Naive thymus-derived CD4-positive, alpha-beta T cell (primary cell): ENCODE measurements around the gene QRICH2. TPM values are rescaled to one million over a fixed set of nuclear protein-coding genes. Genes with fewer than 3 reads are reported as not detected.
"Not testable (repeated sequence)": the region's sequence is repeated elsewhere in the genome, so short reads cannot be mapped to it uniquely, and the experiment has no call there.

Experiments used
- ATAC-seq: fragments of 150-1000 bp; cut with Tn5 transposase; 2 replicates; pipeline ENCODE4 v1.10.0; 2021; ENCODE audit warnings: mild to moderate bottlenecking, moderate library complexity
- CTCF ChIA-PET: fragments of 350-600 bp; sonication (Branson Sonifier 250); formaldehyde crosslinking; loops from one replicate; lab custom pipeline; 2021; ENCODE audit warnings: antibody characterized with exemption; lab: Charles Lee
- POLR2A ChIA-PET: fragments of 350-600 bp; sonication (Branson Sonifier 250); formaldehyde crosslinking; loops from one replicate; lab custom pipeline; 2021; ENCODE audit warnings: antibody characterized with exemption, inconsistent platforms; lab: Charles Lee
- DNase-seq, 9 donors: peaks; one replicate each; pipeline versions ENCODE4 v3.0.0 to v3.0.0-alpha.2; 2020 to 2022; ENCODE audit warnings: mixed read lengths in 1 of 9
- H3K27ac ChIP-seq: one replicate; pipeline ENCODE4 v1.7.0; 2013; ENCODE audit warnings: mild to moderate bottlenecking, low read depth, low read length, moderate library complexity
- H3K27me3 ChIP-seq, 2 donors: one replicate each; pipeline ENCODE4 v1.7.0; 2013; ENCODE audit warnings: low read length in 2 of 2, mild to moderate bottlenecking in 2 of 2, moderate library complexity in 2 of 2; ENCODE audit not compliant: control insufficient read depth in 2 of 2, insufficient read depth in 2 of 2
- H3K36me3 ChIP-seq, 3 experiments: 1 replicate in 2 of 3; 2 replicates in 1 of 3; pipeline ENCODE4 v1.7.0; 2013; ENCODE audit warnings: low read length in 3 of 3, mild to moderate bottlenecking in 3 of 3, moderate library complexity in 1 of 3; ENCODE audit not compliant: insufficient read depth in 3 of 3, control insufficient read depth in 2 of 3
- H3K4me1 ChIP-seq, 2 donors: one replicate each; pipeline ENCODE4 v1.7.0; 2013; ENCODE audit warnings: low read length in 2 of 2, mild to moderate bottlenecking in 2 of 2, moderate library complexity in 1 of 2; ENCODE audit not compliant: control insufficient read depth in 2 of 2, insufficient read depth in 2 of 2
- H3K4me3 ChIP-seq: 2 replicates; pipeline ENCODE4 v1.7.0; 2013; ENCODE audit warnings: mild to moderate bottlenecking, low read length
- H3K9me3 ChIP-seq, 3 experiments: 1 replicate in 2 of 3; 2 replicates in 1 of 3; pipeline ENCODE4 v1.7.0; 2013; ENCODE audit warnings: low read length in 3 of 3; ENCODE audit not compliant: control insufficient read depth in 2 of 3
- H3K27ac Mint-ChIP-seq, 9 donors: one replicate each; pipeline ENCODE4 v1.8.0; 2020 to 2022; ENCODE audit warnings: mixed read lengths in 9 of 9, mild to moderate bottlenecking in 8 of 9, moderate library complexity in 5 of 9, inconsistent platforms in 2 of 9
- H3K27me3 Mint-ChIP-seq, 5 donors: one replicate each; pipeline ENCODE4 v1.8.0; 2021 to 2022; ENCODE audit warnings: mixed read lengths in 5 of 5, mild to moderate bottlenecking in 1 of 5
- H3K36me3 Mint-ChIP-seq, 5 donors: one replicate each; pipeline ENCODE4 v1.8.0; 2020 to 2022; ENCODE audit warnings: mixed read lengths in 5 of 5, mild to moderate bottlenecking in 3 of 5, inconsistent platforms in 1 of 5
- H3K4me1 Mint-ChIP-seq, 7 donors: one replicate each; pipeline ENCODE4 v1.8.0; 2020 to 2022; ENCODE audit warnings: mixed read lengths in 7 of 7, mild to moderate bottlenecking in 3 of 7, inconsistent platforms in 1 of 7
- H3K4me3 Mint-ChIP-seq, 10 donors: one replicate each; pipeline ENCODE4 v1.8.0; 2020 to 2022; ENCODE audit warnings: mild to moderate bottlenecking in 10 of 10, mixed read lengths in 10 of 10, moderate library complexity in 6 of 10, inconsistent platforms in 2 of 10
- H3K9me3 Mint-ChIP-seq, 11 donors: one replicate each; pipeline ENCODE4 v1.8.0; 2020 to 2022; ENCODE audit warnings: mixed read lengths in 11 of 11, mild to moderate bottlenecking in 4 of 11, inconsistent platforms in 1 of 11, moderate library complexity in 1 of 11
- intact Hi-C, 2 donors: fragments of 100-400 bp; cut with micrococcal nuclease; formaldehyde crosslinking; loops; one replicate each; pipeline ENCODE4 v1.15.1; 2023
- polyA plus RNA-seq, 2 donors: library from polyadenylated mRNA; unstranded; fragments of 300-500 nt; fragmentation: Illumina TruSeq; gene quantifications; one replicate each; pipeline ENCODE4 v1.2.3, GENCODE V29; 2021
- total RNA-seq, 6 experiments: library from RNA in 5 of 6; stranded (reverse) in 5 of 6; gene quantifications; 1 replicate in 5 of 6; 2 replicates in 1 of 6; pipeline ENCODE4 v1.2.3 and lab custom pipeline; 2021 to 2026

The QRICH2 gene
- total and polyA plus RNA-seq, 7 experiments from 2014 or later: 0.09 to 6.8 (median 3.3) TPM

- no peaks in the 10 kb centered on the region for H3K4me1 ChIP-seq
- peaks cover 0 to 7% (median 0%) of the 10 kb centered on the region in 3 experiments for H3K36me3 ChIP-seq
- DNase-seq (peak; percentile 76 to 89 (median 82)), ATAC-seq (peak; percentile 98)
- intact Hi-C loops: loop anchor here (1.0 to 5.0 kb wide), 12 partner anchors 30 to 686 kb away; partner anchors contain the start of genes UBE2O (in 2 of the 2), FBF1 (in 1 of the 2), FOXJ1 (in 1 of the 2) and MFSD11 (in 1 of the 2)
- H3K27ac Mint-ChIP-seq: peak within 1 kb of the TSS; percentile 91 to 100 (median 96)
- CTCF ChIA-PET: interaction anchor here (0.6 to 0.9 kb wide), 4 partner anchors 16 to 325 kb away, joined by 3 to 5 read pairs (median 3); no protein-coding TSS in a partner anchor
- no peaks in the 10 kb centered on the region for H3K27me3 Mint-ChIP-seq
- H3K27ac ChIP-seq: peak within 1 kb of the TSS; percentile 81
- H3K4me3 Mint-ChIP-seq: peak within 1 kb of the TSS; percentile 89 to 99 (median 94)
- H3K9me3 Mint-ChIP-seq: no peaks in the 10 kb centered on the region
- no peaks in the 10 kb centered on the region for H3K27me3 ChIP-seq
- H3K9me3 ChIP-seq: no peaks in the 10 kb centered on the region
- H3K4me1 Mint-ChIP-seq: peaks cover 13 to 35% (median 19%) of the 10 kb centered on the region in 7 donors
- H3K4me3 ChIP-seq: peak within 1 kb of the TSS; percentile 97
- POLR2A ChIA-PET: interaction anchor here (0.6 to 1.5 kb wide), 9 partner anchors 14 to 766 kb away, joined by 3 to 8 read pairs (median 3); partner anchors contain the start of genes EXOC7 and SPHK1
- H3K36me3 Mint-ChIP-seq: peaks cover 0 to 4% (median 0%) of the 10 kb centered on the region in 5 donors
These were observed 45.7 kb upstream of the QRICH2 start, which contains the start of gene PRPSAP1 for GRCh38 chr17:76353599-76354316. PRPSAP1 (minus strand) TSS chr17:76353916; CDS start chr17:76353703, 213 bp downstream.

GRCh38 chr17:76353004-76353598 is 45.0 kb upstream of the QRICH2 start:
- no peaks in the 10 kb centered on the region for H3K9me3 ChIP-seq
- H3K4me3 ChIP-seq: peak overlapping the region; percentile 97
- ChIA-PET POLR2A (interaction anchor here (0.6 to 1.6 kb wide), 10 partner anchors 13 to 765 kb away, joined by 3 to 8 read pairs (median 3); partner anchors contain the start of genes EXOC7 and SPHK1), CTCF (interaction anchor here (0.6 to 0.7 kb wide), 3 partner anchors 10 to 324 kb away, joined by 3 to 4 read pairs (median 3); no protein-coding TSS in a partner anchor)
- peak overlapping the region; percentile 81 for H3K27ac ChIP-seq
- H3K4me1 ChIP-seq: no peaks in the 10 kb centered on the region
- H3K36me3 ChIP-seq: peaks cover 0 to 7% (median 0%) of the 10 kb centered on the region in 3 experiments
- H3K27me3 ChIP-seq: no peaks in the 10 kb centered on the region
- peaks cover 13 to 35% (median 19%) of the 10 kb centered on the region in 7 donors for H3K4me1 Mint-ChIP-seq
- H3K4me3 Mint-ChIP-seq: peak overlapping the region; percentile 89 to 99 (median 94)
- peaks cover 0 to 4% (median 0%) of the 10 kb centered on the region in 5 donors for H3K36me3 Mint-ChIP-seq
- intact Hi-C loops: loop anchor here (1.0 to 5.0 kb wide), 8 partner anchors 32 to 686 kb away; partner anchors contain the start of genes UBE2O (in 2 of the 2), FBF1 (in 1 of the 2), FOXJ1 (in 1 of the 2) and MFSD11 (in 1 of the 2)
- H3K27me3 Mint-ChIP-seq: no peaks in the 10 kb centered on the region
- ATAC-seq (no peak), DNase-seq (peak in 4 of 9 donors; percentile 6 to 52 (median 10))
- H3K27ac Mint-ChIP-seq: peak overlapping the region in 7 of 9 donors; percentile 51 to 100 (median 82)
- no peaks in the 10 kb centered on the region for H3K9me3 Mint-ChIP-seq

GRCh38 chr17:76351526-76352071 is 43.5 kb upstream of the QRICH2 start:
- no peaks in the 10 kb centered on the region for H3K9me3 ChIP-seq
- DNase-seq: no peak
- ATAC-seq: no peak
- H3K27me3 Mint-ChIP-seq: no peaks in the 10 kb centered on the region
- no peak overlapping the region for H3K4me3 ChIP-seq
- H3K4me1 Mint-ChIP-seq: peaks cover 13 to 30% (median 19%) of the 10 kb centered on the region in 7 donors
- intact Hi-C loops: loop anchor here (5.0 kb wide), 5 partner anchors 101 to 684 kb away; partner anchors contain the start of genes FBF1 (in 1 of the 2), MFSD11 (in 1 of the 2), RECQL5 (in 1 of the 2) and SAP30BP (in 1 of the 2)
- ChIA-PET CTCF (interaction anchor here (0.6 kb wide), 1 partner anchor 244 kb away, joined by 4 read pairs; no protein-coding TSS in a partner anchor), POLR2A (interaction anchor here (1.0 to 1.6 kb wide), 2 partner anchors 14 to 33 kb away, joined by 3 to 4 read pairs; partner anchors contain the start of gene SPHK1)
- peak overlapping the region in 1 of 9 donors; percentile 60 for H3K27ac Mint-ChIP-seq
- H3K4me1 ChIP-seq: no peaks in the 10 kb centered on the region
- peak overlapping the region; percentile 15 to 95 (median 84) for H3K4me3 Mint-ChIP-seq
- peaks cover 4 to 14% (median 10%) of the 10 kb centered on the region in 5 donors for H3K36me3 Mint-ChIP-seq
- H3K9me3 Mint-ChIP-seq: no peaks in the 10 kb centered on the region
- H3K27ac ChIP-seq: no peak overlapping the region
- no peaks in the 10 kb centered on the region for H3K27me3 ChIP-seq
- H3K36me3 ChIP-seq: peaks cover 0 to 16% (median 1%) of the 10 kb centered on the region in 3 experiments

- intact Hi-C loops: loop anchor here (5.0 kb wide), 5 partner anchors 102 to 683 kb away; partner anchors contain the start of genes FBF1 (in 1 of the 2), MFSD11 (in 1 of the 2), RECQL5 (in 1 of the 2) and SAP30BP (in 1 of the 2)
- H3K4me1 ChIP-seq: no peaks in the 10 kb centered on the region
- peaks cover 10 to 26% (median 19%) of the 10 kb centered on the region in 5 donors for H3K36me3 Mint-ChIP-seq
- H3K9me3 Mint-ChIP-seq: no peaks in the 10 kb centered on the region
- no peaks in the 10 kb centered on the region for H3K27me3 Mint-ChIP-seq
- ChIA-PET CTCF (no interaction called here), POLR2A (no interaction called here)
- H3K4me3 ChIP-seq: no peak overlapping the region
- DNase-seq (no peak), ATAC-seq (no peak)
- H3K9me3 ChIP-seq: no peaks in the 10 kb centered on the region
- H3K27ac Mint-ChIP-seq: no peak overlapping the region
- peak overlapping the region in 1 of 10 donors; percentile 89 for H3K4me3 Mint-ChIP-seq
- H3K27ac ChIP-seq: no peak overlapping the region
- H3K27me3 ChIP-seq: no peaks in the 10 kb centered on the region
- H3K36me3 ChIP-seq: peaks cover 0 to 27% (median 5%) of the 10 kb centered on the region in 3 experiments
- peaks cover 13 to 30% (median 20%) of the 10 kb centered on the region in 7 donors for H3K4me1 Mint-ChIP-seq
These were observed 42.4 kb upstream of the QRICH2 start for GRCh38 chr17:76350463-76350862.

GRCh38 chr17:76346936-76347335 is 38.9 kb upstream of the QRICH2 start:
- H3K4me3 Mint-ChIP-seq, intact Hi-C loops, ATAC-seq, H3K27ac ChIP-seq, CTCF ChIA-PET, H3K4me3 ChIP-seq, H3K27me3 ChIP-seq, DNase-seq, H3K9me3 Mint-ChIP-seq, POLR2A ChIA-PET, H3K27me3 Mint-ChIP-seq, H3K9me3 ChIP-seq, H3K4me1 ChIP-seq, H3K27ac Mint-ChIP-seq: not testable (repeated sequence)
- peaks cover 3 to 12% (median 6%) of the 10 kb centered on the region in 7 donors for H3K4me1 Mint-ChIP-seq
- H3K36me3 Mint-ChIP-seq: peaks cover 14 to 36% (median 25%) of the 10 kb centered on the region in 5 donors
- peaks cover 0 to 36% (median 5%) of the 10 kb centered on the region in 3 experiments for H3K36me3 ChIP-seq
